Activated naive CD8-positive, alpha-beta T cell treated with anti-CD3 and anti-CD28 coated beads, Interleukin-2, amount 50 U/mL, for 24 hours (primary cell): ENCODE results near the gene TADA1.

Experiments used
- ATAC-seq: fragments of 150-1000 bp; cut with Tn5 transposase; one replicate; pipeline ENCODE4 v1.10.0; 2021
- DNase-seq: peaks from one replicate; pipeline ENCODE4 v3.0.0; 2021
- H3K27ac Mint-ChIP-seq: one replicate; pipeline ENCODE4 v1.8.0; 2021; ENCODE audit warnings: mild to moderate bottlenecking, mixed read lengths
- H3K27me3 Mint-ChIP-seq: one replicate; pipeline ENCODE4 v1.8.0; 2021; ENCODE audit warnings: mixed read lengths
- H3K36me3 Mint-ChIP-seq: one replicate; pipeline ENCODE4 v1.8.0; 2021; ENCODE audit warnings: low read depth, mixed read lengths
- H3K4me1 Mint-ChIP-seq: one replicate; pipeline ENCODE4 v1.8.0; 2021; ENCODE audit warnings: mixed read lengths
- H3K4me3 Mint-ChIP-seq: one replicate; pipeline ENCODE4 v1.8.0; 2021; ENCODE audit warnings: mild to moderate bottlenecking, moderate library complexity, mixed read lengths
- H3K9me3 Mint-ChIP-seq: one replicate; pipeline ENCODE4 v1.8.0; 2021; ENCODE audit warnings: mixed read lengths

TADA1 gene

GRCh38 chr1:166875302-166875733 is 746 bp downstream of the TADA1 start:
- ATAC-seq = no peak
- no peak for DNase-seq
- Mint-ChIP-seq H3K9me3 (no peaks in the 10 kb centered on the region), H3K27me3 (peaks cover 4% of the 10 kb centered on the region), H3K27ac (peak overlapping the region; percentile 75), H3K4me1 (peaks cover 59% of the 10 kb centered on the region), H3K36me3 (peaks cover 10% of the 10 kb centered on the region), H3K4me3 (peak overlapping the region; percentile 95)

GRCh38 chr1:166874464-166874863 is 1.6 kb downstream of the TADA1 start:
- Mint-ChIP-seq H3K9me3 (no peaks in the 10 kb centered on the region), H3K27ac (no peak overlapping the region), H3K27me3 (peaks cover 4% of the 10 kb centered on the region), H3K4me1 (peaks cover 67% of the 10 kb centered on the region), H3K4me3 (peak overlapping the region; percentile 95), H3K36me3 (peaks cover 10% of the 10 kb centered on the region)
- ATAC-seq (no peak), DNase-seq (no peak)

- peaks cover 27% of the 10 kb centered on the region for H3K36me3 Mint-ChIP-seq
- H3K4me3 Mint-ChIP-seq = no peak overlapping the region
- H3K27me3 Mint-ChIP-seq = no peaks in the 10 kb centered on the region
- DNase-seq (no peak), ATAC-seq (no peak)
- H3K9me3 Mint-ChIP-seq = no peaks in the 10 kb centered on the region
- H3K27ac Mint-ChIP-seq = no peak overlapping the region
- peaks cover 55% of the 10 kb centered on the region for H3K4me1 Mint-ChIP-seq
These were observed 5.5 kb downstream of the TADA1 start for GRCh38 chr1:166870584-166870983.

GRCh38 chr1:166869318-166870099 is 6.6 kb downstream of the TADA1 start:
- ATAC-seq (no peak), DNase-seq (no peak)
- no peaks in the 10 kb centered on the region for H3K27me3 Mint-ChIP-seq
- no peak overlapping the region for H3K4me3 Mint-ChIP-seq
- peaks cover 23% of the 10 kb centered on the region for H3K36me3 Mint-ChIP-seq
- no peak overlapping the region for H3K27ac Mint-ChIP-seq
- H3K9me3 Mint-ChIP-seq = no peaks in the 10 kb centered on the region
- H3K4me1 Mint-ChIP-seq = peaks cover 45% of the 10 kb centered on the region

- Mint-ChIP-seq H3K4me3 (no peak overlapping the region), H3K27me3 (no peaks in the 10 kb centered on the region), H3K36me3 (peaks cover 29% of the 10 kb centered on the region), H3K9me3 (no peaks in the 10 kb centered on the region), H3K4me1 (peaks cover 40% of the 10 kb centered on the region), H3K27ac (peak overlapping the region; percentile 17)
- no peak for ATAC-seq
- no peak for DNase-seq
These were observed 7.4 kb downstream of the TADA1 start for GRCh38 chr1:166868639-166869038.

GRCh38 chr1:166865926-166866325 is 10.1 kb downstream of the TADA1 start:
- Mint-ChIP-seq H3K27ac (no peak overlapping the region), H3K27me3 (no peaks in the 10 kb centered on the region), H3K9me3 (no peaks in the 10 kb centered on the region), H3K4me1 (peaks cover 18% of the 10 kb centered on the region), H3K36me3 (peaks cover 51% of the 10 kb centered on the region), H3K4me3 (no peak overlapping the region)
- DNase-seq = no peak
- ATAC-seq = no peak

- DNase-seq (no peak), ATAC-seq (no peak)
- Mint-ChIP-seq H3K27me3 (no peaks in the 10 kb centered on the region), H3K4me1 (no peaks in the 10 kb centered on the region), H3K36me3 (peaks cover 60% of the 10 kb centered on the region), H3K27ac (peak overlapping the region; percentile 19), H3K4me3 (no peak overlapping the region), H3K9me3 (no peaks in the 10 kb centered on the region)
These were observed 16.5 kb downstream of the TADA1 start for GRCh38 chr1:166859597-166859996.

GRCh38 chr1:166858726-166859419 is 17.2 kb downstream of the TADA1 start:
- ATAC-seq = no peak
- peaks cover 63% of the 10 kb centered on the region for H3K36me3 Mint-ChIP-seq

GRCh38 chr1:166857995-166858394 is 18.1 kb downstream of the TADA1 start:
- Mint-ChIP-seq H3K27me3 (no peaks in the 10 kb centered on the region), H3K4me3 (no peak overlapping the region), H3K9me3 (no peaks in the 10 kb centered on the region), H3K36me3 (peaks cover 63% of the 10 kb centered on the region), H3K4me1 (peaks cover 4% of the 10 kb centered on the region), H3K27ac (no peak overlapping the region)
- DNase-seq = no peak
- ATAC-seq = no peak

More at GRCh38 chr1:166858726-166859419, 17.2 kb downstream of the TADA1 start:
- peak overlapping the region; percentile 19 for H3K27ac Mint-ChIP-seq
- no peaks in the 10 kb centered on the region for H3K9me3 Mint-ChIP-seq
- H3K4me1 Mint-ChIP-seq = peaks cover 3% of the 10 kb centered on the region
- no peak for DNase-seq
- H3K4me3 Mint-ChIP-seq = no peak overlapping the region
- H3K27me3 Mint-ChIP-seq = no peaks in the 10 kb centered on the region

GRCh38 chr1:166855558-166855957 is 20.5 kb downstream of the TADA1 start:
- no peaks in the 10 kb centered on the region for H3K27me3 Mint-ChIP-seq
- H3K4me3 Mint-ChIP-seq = no peak overlapping the region
- peaks cover 12% of the 10 kb centered on the region for H3K4me1 Mint-ChIP-seq
- H3K36me3 Mint-ChIP-seq = peaks cover 60% of the 10 kb centered on the region
- H3K9me3 Mint-ChIP-seq = no peaks in the 10 kb centered on the region
- H3K27ac Mint-ChIP-seq = no peak overlapping the region
- DNase-seq = no peak
- ATAC-seq = no peak

- peak overlapping the region; percentile 10 for H3K27ac Mint-ChIP-seq
These were observed 23.1 kb downstream of the TADA1 start for GRCh38 chr1:166852918-166853317.

GRCh38 chr1:166849135-166849534 is 26.9 kb downstream of the TADA1 start:
- no peak for DNase-seq
- no peak for ATAC-seq
- Mint-ChIP-seq H3K4me1 (peaks cover 44% of the 10 kb centered on the region), H3K9me3 (no peaks in the 10 kb centered on the region), H3K36me3 (peaks cover 76% of the 10 kb centered on the region), H3K27ac (no peak overlapping the region), H3K27me3 (no peaks in the 10 kb centered on the region), H3K4me3 (no peak overlapping the region)

More at GRCh38 chr1:166852918-166853317, 23.1 kb downstream of the TADA1 start:
- Mint-ChIP-seq H3K36me3 (peaks cover 70% of the 10 kb centered on the region), H3K27me3 (no peaks in the 10 kb centered on the region), H3K4me3 (no peak overlapping the region), H3K4me1 (peaks cover 25% of the 10 kb centered on the region), H3K9me3 (no peaks in the 10 kb centered on the region)
- ATAC-seq (no peak), DNase-seq (no peak)

- H3K9me3 Mint-ChIP-seq = no peaks in the 10 kb centered on the region
- no peak overlapping the region for H3K4me3 Mint-ChIP-seq
- ATAC-seq = peak; percentile 50
- H3K27ac Mint-ChIP-seq = peak overlapping the region; percentile 51
- H3K36me3 Mint-ChIP-seq = peaks cover 78% of the 10 kb centered on the region
- H3K4me1 Mint-ChIP-seq = peaks cover 45% of the 10 kb centered on the region
- H3K27me3 Mint-ChIP-seq = no peaks in the 10 kb centered on the region
- no peak for DNase-seq
These were observed 27.9 kb downstream of the TADA1 start for GRCh38 chr1:166848193-166848592.

GRCh38 chr1:166844791-166845190 is 31.3 kb downstream of the TADA1 start:
- Mint-ChIP-seq H3K36me3 (peaks cover 73% of the 10 kb centered on the region), H3K27ac (peak overlapping the region; percentile 65), H3K9me3 (no peaks in the 10 kb centered on the region), H3K27me3 (no peaks in the 10 kb centered on the region), H3K4me3 (no peak overlapping the region), H3K4me1 (peaks cover 53% of the 10 kb centered on the region)
- no peak for ATAC-seq
- no peak for DNase-seq
